SK-N-MC (cell line): ENCODE results near the gene CDH1.

ENCODE experiments used
- EZH2 ChIP-seq: fragments of 200-600 bp; sonication (generic); IDR thresholded peaks from one replicate; pipeline ENCODE4 v1.6.1; 2017; ENCODE audit warnings: antibody characterized with exemption
- FOXP2 ChIP-seq: optimal IDR thresholded peaks from 2 replicates; pipeline ENCODE3; 2011; ENCODE audit warnings: mild to moderate bottlenecking, moderate library complexity; ENCODE audit not compliant: insufficient read depth; ENCODE audit errors: extremely low read length, control extremely low read depth
- POLR2AphosphoS5 ChIP-seq: IDR thresholded peaks from 2 replicates; pipeline ENCODE4 v1.6.1; 2012; ENCODE audit warnings: mild to moderate bottlenecking, low read depth, low read length, borderline replicate concordance

DNA sequence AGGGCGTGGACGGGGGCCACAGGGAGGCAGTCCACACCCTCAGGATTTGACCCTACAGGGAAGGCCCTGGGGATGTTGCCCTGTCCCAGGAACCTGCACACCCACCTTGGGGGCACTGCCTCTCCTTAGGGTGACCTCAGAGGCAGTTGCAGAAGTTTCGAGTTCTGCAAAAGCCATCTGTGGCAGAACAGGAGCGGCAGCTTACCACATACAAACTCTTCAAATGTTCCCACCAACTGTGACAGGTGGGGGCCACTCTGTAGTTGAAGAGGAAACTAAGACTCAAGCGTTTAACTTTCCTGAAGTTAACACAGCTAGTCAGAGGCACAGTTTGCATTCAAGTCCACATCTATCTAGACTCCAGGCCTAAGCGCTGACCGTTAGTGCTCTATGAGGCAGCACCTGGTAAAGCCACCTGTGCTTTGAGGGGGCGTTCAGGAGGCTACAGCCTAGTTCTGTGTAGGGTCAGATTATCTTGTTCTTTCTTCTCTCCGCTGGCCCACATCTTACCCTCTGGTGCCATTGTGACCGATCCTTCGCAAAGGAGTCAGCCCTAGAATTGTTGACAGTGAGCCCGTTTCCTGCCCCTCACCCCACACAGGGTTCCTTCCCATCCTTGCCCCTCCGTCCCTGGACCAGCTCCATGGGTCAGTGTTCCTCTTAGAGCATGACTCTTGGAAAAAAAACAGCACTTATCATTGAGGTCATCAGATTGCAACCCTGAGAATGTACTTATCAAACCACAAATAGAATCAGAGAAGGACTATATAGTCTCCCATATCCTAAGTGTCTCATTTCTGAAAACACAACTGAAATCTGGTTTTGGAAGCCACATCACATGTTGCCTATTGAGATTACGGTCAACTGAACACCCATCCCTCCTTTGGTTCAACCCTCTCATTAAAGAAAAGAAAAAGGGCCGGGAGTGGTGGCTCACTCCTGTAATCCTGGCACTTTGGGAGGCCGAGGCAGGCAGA is 45.4 kb downstream of the CDH1 start:
- TF ChIP-seq POLR2AphosphoS5 (no peak), EZH2 (no peak), FOXP2 (no peak)
